GM08714 (cell line): ENCODE data around the gene ADRA2C.

Experiments
- H3K4me3 ChIP-seq: fragments of 200-500 bp; sonication (Bioruptor generic); 2 replicates; pipeline ENCODE4 v1.5.1; 2014; ENCODE audit warnings: mild to moderate bottlenecking, low read length, inconsistent platforms
- ZNF274 ChIP-seq: IDR thresholded peaks from 2 replicates; pipeline ENCODE4 v1.6.1; 2012; ENCODE audit warnings: mild to moderate bottlenecking, low read depth, low read length

The ADRA2C gene

DNA sequence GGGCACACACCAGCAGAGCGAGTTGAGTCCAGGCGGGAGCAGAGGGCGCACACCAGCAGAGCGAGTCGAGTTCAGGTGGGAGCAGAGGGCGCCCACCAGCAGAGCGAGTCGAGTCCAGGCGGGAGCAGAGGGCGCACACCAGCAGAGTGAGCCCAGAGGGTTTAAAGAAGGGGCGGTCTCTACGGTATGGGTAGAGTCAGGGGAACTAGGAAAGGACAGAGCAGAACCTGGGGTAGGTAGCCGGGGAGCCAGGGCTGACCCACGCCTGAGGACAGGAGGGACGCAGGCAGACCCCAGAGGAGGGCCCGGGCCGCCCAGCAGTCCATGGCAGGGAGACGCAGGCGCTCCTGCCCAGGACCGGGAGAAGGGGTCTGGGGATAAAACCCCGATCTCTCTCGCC is 22.0 kb upstream of the ADRA2C start:
- no peak for TF ChIP-seq ZNF274
- H3K4me3 ChIP-seq: no peak overlapping the region

DNA sequence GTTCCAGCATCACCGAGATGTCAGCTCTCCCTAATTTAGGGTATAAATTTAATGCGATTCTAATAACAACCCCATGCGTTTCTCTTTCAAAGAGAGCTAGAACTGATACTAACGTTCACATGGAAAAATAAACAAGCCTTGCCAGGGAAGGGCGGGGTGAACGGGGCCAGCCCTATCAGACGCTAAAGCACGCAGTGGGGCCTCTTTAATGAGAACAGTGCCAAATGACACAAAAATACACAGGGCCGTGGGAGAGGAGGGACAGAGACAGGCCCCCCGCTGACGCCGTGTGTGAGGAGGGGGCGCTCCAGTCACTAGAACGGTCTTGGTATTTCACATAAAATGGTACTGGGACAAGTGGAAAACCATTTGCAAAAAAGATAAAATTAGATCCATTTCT is 21.3 kb upstream of the ADRA2C start:
- no peak overlapping the region for H3K4me3 ChIP-seq
- TF ChIP-seq ZNF274: no peak

DNA sequence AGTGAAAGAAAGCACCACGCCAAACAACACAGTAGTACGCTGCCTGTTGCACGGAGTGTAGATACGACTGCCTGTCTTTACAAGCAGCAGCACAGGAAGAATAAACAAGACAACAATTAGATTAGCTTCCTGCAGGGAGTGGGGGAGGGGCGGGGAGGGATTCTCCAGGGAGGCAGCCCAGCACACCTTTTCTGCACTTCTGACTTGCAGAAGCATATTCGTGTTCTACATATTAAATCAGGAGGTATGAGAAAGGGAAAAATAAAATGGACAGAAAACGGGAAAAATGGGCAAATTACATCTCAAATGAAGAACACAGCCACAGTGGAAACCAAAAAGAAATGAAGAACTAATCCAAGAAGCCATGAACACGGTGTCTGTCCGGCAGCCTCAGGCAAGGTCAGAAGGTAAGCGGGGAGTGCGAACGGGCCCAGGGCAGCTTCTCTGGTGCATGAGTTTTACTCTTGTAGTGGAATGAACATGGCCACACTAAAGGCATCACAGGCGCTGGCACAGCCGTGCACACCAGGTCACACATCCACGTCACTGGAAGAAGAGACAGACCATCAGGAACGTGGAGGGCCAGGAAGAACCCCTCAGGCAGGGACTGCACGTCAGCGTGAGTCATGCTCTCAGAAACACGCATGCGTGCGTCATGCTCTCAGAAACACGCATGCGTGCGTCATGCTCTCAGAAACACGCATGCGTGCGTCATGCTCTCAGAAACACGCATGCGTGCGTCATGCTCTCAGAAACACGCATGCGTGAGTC is 20.1 kb upstream of the ADRA2C start:
- no peak overlapping the region for H3K4me3 ChIP-seq
- no peak for TF ChIP-seq ZNF274

DNA sequence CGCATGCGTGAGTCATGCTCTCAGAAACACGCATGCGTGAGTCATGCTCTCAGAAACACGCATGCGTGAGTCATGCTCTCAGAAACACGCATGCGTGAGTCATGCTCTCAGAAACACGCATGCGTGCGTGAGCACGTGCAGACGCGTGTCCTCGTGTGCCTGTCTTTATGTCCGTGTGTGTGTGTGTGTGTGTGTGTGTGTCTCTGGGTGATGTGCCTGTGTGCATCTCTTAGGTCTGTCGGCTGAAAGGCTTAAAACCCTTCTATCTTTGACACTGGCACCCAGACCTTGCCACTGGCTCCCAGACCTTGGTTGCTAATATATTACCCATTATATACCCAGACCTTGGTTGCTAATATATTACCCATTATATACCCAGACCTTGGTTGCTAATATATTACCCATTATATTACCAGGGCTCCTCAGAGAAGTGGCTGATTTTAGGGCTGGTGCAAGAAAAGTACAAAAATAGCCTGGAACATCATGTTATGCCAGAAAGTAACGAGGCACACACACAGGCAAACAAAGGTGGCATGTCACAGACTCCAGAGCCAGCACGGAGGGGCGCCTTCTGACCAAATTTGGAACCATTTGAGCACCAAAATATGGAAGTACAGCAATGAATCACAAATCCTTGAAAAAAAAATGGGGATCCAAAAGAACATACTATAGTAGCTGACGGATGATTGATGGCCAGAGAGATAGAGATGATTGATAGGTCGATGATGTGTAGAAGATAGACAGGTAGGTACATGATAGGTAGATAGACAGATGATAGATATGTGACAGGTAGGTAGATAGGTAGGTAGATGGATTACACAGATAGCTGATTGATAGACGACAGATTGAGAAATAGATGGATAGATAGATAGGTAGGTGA is 19.2 kb upstream of the ADRA2C start:
- H3K4me3 ChIP-seq: no peak overlapping the region
- no peak for TF ChIP-seq ZNF274

DNA sequence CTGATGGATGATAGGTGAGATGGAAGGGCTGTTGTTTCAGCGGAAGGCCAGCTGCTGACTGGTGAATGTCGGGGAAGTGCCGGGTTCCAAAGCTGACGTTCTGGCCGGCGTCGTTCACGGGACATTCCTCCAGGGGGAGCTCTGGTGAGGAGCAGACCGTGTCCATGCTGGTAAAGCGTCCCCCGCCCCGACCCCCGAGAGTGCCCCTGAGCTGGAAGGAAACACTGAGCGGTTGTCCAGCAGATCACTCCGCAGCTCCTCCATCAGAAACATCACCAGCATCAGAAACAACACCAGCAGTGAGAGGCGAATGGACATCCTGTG is 18.6 kb upstream of the ADRA2C start:
- TF ChIP-seq ZNF274: no peak
- H3K4me3 ChIP-seq: no peak overlapping the region

DNA sequence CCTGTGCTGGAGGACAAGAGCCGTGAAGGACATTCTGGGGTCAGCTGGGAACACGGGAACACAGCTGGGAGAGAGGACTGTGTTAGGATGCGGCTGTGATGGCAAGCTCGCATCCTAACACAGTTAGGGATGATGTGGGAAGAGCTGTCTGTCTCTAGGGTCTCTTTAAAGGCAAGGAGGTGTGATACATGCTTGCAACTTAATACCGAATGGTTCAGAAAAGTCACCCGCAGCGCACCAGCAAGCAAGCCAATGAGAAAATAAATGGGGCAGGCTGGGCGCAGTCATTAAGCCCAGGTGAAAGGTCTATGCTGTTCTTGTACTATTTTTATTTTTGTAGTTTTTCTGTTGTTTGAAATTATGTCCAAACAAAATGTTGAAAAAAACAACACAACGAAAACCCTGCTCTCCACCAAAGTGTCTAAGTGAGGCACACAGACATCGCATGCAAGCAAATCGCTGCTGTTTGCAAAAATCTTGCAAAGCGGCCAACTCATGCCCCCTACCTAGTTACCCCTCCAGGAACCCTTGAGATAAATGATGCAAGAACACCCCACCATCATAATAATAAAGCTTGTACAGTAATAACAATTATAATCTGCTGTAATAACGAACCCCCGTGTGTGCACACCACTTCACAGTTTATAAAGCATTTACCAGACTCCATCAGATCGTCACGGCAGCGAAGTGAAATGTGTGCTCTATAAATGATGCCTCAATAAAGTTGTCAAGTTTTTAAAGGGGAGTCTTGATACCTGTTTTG is 17.9 kb upstream of the ADRA2C start:
- no peak overlapping the region for H3K4me3 ChIP-seq
- no peak for TF ChIP-seq ZNF274

DNA sequence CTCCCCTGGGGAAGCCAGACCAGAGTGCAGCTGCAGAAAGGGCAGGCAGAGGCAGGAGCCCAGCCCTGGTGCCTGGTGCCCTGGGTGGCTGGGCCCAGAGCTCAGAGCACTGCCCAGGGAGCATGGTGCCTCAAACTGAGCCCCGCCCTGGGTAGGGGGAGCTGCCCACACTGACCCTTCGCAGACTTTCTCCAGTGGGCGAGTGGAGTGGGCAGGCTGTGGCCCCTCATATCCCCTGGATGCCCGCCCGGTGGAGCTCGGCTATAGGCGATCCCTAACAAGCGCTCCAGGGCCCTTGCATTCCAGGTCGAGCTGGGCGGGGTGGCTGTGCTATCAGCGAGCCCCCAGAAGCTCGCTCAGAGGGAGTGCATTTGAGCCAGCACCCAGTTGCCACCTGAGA is 17.1 kb upstream of the ADRA2C start:
- TF ChIP-seq ZNF274: no peak
- H3K4me3 ChIP-seq: no peak overlapping the region

DNA sequence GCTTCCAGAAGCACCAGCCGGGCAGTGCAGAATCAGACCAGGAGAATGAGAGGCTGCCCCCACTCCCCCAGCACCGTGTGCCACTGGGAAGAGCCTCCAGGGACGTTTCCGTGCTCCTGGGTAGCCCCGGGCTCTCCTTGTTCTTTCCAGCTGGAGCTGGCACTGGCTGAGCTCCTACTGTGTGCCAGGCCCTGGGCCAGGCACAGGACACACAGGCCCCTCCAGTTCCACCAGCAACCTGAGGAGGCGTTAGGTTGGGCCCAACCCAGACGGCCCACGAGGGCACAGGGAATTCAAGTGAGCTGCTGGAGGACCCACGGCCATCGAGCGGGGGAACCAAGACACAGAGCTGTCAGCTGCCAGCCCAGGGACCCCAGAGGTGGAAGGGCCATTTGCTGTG is 15.9 kb upstream of the ADRA2C start:
- H3K4me3 ChIP-seq: no peak overlapping the region
- TF ChIP-seq ZNF274: no peak

DNA sequence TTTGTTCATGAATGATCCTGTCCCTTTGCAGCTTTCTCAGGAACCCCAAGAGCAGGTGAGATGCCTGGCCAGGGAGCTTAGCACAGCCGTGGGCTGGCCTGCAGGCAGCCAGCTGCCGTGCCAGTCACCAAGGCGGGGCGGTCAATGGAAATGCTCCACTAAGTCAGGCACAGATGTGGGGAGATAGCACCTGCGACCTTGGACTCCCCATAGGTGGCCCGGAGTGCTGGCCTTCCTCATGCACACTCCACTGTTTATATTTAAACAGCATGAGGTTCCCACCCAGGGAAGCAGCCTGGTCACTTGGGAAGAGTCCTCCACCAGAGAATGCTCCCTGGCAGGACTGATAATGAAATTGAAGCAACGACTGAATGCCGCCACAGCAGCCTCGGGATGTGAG is 14.2 kb upstream of the ADRA2C start:
- no peak overlapping the region for H3K4me3 ChIP-seq
- no peak for TF ChIP-seq ZNF274

DNA sequence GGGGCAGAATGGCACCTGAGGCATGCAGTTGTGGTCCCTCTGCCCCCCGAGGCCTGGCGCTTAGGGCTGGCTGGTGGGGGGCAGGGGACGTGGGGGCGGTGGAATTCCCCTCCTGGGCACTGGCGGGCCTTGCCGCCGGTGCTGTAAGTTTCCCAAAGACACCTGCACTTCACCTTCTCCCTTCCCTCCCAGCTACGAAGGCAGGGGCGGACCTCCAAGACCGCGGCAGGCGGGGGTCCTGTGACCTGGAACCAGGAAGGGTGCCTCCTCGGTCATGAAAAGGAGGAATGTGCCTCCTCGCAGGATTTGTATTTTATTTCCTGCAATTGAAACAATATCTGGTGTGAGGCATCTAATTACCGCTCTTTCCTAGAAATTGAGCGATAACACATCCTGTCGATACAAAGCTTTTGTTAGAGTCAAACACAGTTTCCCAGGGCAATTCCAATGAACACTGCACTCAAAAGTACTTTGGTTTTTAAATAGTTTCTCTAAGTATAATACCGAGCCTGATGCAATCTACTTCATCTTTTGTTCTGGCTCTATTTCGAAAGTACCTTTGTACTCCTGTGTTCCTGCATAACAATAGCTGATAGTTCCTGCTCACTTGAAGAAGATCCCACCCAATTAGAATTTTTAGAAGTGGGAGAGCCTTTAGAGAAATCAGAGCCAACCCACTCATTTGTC is 12.3 kb upstream of the ADRA2C start:
- no peak overlapping the region for H3K4me3 ChIP-seq
- TF ChIP-seq ZNF274: no peak

DNA sequence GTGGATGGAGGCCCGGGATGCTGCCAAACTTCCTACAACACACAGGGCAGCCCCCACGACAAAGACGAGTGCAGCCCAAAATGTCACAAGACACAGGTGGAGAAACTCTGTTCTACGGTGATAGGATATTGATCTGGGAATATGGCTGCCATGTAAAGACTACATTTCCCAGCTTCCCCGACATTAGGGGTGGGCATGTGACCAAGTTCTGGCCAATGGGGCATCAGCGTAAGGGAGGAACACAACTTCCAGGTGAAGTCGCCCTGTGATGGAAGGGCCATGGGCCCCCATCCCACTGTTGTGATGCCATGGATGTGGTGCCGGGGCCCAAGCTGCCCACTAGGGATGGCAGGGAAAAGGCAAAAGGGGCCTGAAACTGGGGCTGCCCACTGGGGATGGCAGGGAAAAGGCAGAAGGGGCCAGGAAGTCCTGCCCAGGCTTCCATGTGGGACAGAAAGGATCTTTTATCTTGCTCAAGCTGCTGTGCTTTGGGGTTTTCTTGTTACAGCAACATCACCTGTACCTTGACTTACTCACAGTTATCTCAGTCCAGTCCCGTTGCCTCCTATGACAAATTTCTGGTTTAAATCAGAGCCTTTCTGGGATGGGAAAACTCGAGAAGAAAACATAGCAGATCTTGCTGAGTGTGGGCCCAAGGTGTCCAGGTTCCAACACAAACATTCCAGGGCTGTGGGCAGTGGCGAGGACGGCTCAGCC is 9.7 kb upstream of the ADRA2C start:
- H3K4me3 ChIP-seq: no peak overlapping the region
- TF ChIP-seq ZNF274: no peak

DNA sequence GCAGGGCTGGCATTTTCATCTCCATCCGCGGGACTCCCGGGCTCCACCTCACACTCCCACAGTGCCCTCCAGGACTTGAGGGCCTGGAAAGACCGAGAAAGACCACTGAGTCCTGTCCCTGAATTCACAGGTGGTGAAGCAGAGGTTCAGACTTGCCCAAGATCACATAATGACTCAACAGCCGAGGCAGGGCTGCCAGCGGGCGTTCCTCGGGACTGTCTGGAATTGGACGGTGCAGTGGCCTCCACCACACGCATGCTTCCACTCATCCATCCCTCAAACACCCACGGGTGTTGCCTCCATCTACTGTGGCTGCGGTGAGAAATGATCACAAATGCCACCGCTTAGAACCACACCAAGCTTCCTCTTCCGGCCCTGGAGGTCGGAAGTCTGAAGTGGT is 6.9 kb upstream of the ADRA2C start:
- H3K4me3 ChIP-seq: no peak overlapping the region
- no peak for TF ChIP-seq ZNF274

DNA sequence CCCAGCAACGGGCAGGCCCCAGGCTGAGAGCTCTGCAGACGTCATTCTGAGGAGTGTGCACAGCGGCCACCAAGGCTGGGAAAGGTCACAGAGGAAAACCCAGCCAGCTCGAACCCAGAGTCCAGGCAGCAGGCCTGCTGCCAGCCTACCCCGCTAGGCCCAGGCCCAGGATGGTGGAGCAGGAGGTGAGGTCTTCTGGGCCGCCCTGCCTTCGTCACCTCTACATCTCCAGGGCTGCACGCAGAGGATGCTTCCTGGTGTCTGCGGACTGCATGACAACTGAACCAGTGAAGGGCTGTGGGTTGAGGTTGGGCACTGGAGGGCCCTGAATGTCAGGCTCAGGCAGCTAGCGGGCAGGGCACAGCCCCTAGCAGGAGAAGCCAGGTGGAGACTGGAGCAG is 5.8 kb upstream of the ADRA2C start:
- no peak overlapping the region for H3K4me3 ChIP-seq

DNA sequence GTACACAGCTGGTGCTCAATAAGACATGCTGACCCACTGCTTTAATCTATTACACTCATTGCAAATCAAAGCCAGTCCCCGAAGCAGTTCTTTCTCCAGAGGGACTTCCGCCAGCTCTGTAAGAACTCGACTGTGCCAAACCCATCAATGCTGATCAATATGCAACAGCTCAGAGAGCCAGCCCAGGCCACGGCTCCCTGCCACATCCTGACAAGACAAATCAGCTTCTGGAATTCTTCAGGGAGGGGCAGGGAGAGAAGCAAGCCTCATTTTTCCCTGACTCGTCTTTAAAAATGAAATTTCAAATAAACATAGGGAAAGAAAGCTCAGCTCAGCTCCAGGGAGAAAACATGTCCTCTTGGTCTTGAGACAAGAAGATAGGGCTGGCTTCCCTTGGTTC is 5.3 kb upstream of the ADRA2C start:
- no peak overlapping the region for H3K4me3 ChIP-seq
- TF ChIP-seq ZNF274: no peak

More for the DNA sequence above, 5.8 kb upstream of the ADRA2C start:
- no peak for TF ChIP-seq ZNF274

DNA sequence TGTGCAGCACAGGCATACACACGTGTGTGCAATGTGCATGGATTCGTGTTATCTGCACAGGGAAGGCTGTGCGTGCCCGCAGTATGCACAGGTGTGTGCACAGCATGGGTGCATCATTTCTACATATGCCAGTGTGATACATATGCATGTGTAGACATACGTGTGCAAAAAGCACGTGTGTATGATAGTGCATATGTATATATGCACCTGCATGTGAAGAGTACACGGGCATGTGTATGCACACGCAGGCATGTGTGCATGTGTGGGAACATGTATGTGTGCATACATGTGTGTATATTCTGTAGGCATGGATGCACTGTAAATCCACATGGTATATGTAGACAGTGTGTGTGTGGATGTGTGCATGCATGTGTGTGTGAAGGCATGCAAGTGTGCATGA is 3.9 kb upstream of the ADRA2C start:
- no peak overlapping the region for H3K4me3 ChIP-seq
- TF ChIP-seq ZNF274: no peak
